HG03575 (cell line): ENCODE results near the gene OSTM1.

ENCODE experiments used
- ATAC-seq: cut with Tn5 transposase; IDR thresholded peaks from one replicate; pipeline ENCODE4 v1.9.1; 2021; ENCODE audit not compliant: unreplicated experiment, insufficient number of reproducible peaks, low FRiP score; ENCODE audit errors: extremely low read depth

The OSTM1 gene, protein sequence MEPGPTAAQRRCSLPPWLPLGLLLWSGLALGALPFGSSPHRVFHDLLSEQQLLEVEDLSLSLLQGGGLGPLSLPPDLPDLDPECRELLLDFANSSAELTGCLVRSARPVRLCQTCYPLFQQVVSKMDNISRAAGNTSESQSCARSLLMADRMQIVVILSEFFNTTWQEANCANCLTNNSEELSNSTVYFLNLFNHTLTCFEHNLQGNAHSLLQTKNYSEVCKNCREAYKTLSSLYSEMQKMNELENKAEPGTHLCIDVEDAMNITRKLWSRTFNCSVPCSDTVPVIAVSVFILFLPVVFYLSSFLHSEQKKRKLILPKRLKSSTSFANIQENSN

DNA sequence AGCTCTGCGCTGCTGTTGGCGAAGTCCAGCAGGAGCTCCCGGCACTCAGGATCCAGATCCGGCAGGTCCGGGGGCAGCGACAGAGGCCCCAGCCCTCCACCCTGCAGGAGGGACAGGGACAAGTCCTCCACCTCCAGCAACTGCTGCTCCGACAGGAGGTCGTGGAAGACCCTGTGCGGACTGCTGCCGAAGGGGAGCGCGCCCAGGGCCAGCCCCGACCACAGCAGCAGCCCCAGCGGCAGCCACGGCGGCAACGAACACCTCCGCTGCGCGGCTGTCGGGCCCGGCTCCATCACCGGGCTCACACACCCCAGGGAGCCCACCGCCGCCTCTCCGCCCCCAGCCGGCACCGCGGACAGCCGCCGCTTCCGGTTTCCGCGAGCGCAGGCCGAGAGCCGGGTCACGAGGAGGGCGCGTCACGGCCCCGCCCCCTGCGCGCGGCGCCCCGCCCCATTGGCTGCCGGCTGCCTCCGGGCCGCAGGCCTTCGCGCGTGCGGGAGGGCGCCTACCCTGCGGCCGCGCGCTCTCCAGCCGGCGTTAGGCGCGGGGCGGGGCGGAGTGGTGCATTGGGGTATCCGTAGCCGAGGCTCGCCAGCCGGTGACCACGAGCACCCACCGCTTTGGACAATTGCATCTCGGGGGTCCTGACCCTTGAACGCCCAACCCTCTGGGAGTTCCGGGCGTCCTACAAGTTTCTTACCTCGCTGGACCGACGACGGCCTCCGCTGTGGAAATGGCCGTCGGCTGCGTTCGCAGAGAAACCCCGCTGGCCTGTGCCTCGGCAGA, at the start of gene OSTM1:
Gene OSTM1, minus strand, starts transcription at position 383 of the 786 bp plus-strand sequence. Its CDS starts 90 bp downstream, at position 293.
- ATAC-seq = no peak

DNA sequence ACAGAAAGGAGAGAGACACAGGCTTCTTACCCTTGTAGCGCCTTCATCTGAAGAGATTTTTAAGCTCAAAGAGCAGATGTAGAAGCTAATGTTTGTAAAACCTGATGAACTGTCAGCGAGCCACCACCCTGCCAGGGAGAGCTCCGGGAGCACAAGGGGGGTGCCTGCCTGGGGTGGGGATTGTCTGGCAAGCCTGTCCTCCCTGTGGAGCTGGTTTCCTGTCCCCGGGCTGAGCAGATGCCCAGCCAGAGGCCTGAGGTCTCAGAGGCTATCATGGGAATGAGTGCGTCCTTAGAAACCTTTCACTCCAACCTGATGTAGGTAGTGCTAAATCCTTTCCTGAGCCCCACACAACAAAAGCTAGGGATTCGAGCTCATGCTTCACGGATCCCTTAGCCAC, 49.4 kb upstream of the OSTM1 start:
- no peak for ATAC-seq

DNA sequence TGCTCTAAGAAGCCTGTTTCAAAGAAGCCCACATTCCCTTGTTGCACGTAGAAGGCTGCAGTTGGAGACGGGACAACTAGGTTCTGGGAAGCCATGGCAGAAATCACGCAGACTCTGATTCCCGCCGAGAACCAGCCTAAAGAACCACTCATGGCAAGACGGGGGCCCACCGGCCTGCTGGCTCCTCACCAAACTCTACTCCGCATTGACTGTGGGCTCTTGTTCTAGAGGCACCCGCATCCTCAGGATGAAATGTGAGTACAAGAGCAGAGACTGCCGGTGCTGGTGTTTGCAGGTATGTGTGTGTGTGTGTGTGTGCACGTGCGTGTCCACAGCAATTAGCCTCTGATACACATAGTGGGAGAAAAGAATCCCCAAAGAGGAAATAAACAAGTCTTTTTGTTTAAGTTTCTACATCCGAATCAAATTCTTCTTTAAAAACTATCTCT, 49.0 kb upstream of the OSTM1 start:
- no peak for ATAC-seq

- ATAC-seq = no peak
Measured at GRCh38 chr6:108121612-108122011, 47.1 kb upstream of the OSTM1 start.

- ATAC-seq = no peak
Measured at GRCh38 chr6:108120311-108120710, 45.8 kb upstream of the OSTM1 start.

DNA sequence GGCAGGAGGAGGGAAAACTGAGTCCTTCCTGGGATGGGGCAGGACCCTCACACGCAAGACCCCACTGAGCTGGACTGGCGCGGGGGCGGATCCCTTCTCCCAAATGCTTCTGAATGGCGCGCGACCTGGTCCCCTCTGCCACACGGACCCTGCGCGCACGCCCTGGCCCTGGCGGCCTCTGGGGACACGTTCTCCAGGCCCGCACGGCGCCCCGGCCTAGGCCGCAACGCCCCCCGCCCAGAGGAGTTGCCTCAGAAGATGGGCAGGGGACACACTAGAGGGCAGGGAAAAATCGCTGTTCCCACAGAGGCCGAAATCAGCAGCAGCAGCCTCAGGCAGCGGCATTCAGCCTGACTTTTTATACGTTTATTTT, 45.2 kb upstream of the OSTM1 start:
- no peak for ATAC-seq

- ATAC-seq = no peak
Measured at GRCh38 chr6:108118810-108119768, 44.5 kb upstream of the OSTM1 start.

DNA sequence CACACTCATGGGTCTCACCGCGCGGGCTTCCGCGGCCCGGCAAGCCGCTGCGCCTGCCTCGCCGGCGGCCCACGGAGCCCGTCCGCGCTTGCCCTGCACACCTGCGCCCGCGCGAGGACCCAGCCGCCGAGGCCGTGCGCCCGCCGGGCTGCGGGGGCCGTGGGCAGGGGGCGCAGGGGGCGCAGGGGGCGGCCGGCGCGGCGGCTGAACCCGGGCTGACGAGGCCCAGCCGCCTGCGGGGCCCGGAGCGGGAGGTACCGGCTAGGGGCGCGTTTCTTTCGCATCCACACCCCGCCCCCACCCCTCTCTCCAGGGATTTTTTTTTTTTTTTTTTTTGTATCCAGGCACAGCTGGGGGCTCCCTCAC, 43.8 kb upstream of the OSTM1 start:
- no peak for ATAC-seq

GRCh38 chr6:108117427-108118358, 43.2 kb upstream of the OSTM1 start:
- ATAC-seq = no peak

DNA sequence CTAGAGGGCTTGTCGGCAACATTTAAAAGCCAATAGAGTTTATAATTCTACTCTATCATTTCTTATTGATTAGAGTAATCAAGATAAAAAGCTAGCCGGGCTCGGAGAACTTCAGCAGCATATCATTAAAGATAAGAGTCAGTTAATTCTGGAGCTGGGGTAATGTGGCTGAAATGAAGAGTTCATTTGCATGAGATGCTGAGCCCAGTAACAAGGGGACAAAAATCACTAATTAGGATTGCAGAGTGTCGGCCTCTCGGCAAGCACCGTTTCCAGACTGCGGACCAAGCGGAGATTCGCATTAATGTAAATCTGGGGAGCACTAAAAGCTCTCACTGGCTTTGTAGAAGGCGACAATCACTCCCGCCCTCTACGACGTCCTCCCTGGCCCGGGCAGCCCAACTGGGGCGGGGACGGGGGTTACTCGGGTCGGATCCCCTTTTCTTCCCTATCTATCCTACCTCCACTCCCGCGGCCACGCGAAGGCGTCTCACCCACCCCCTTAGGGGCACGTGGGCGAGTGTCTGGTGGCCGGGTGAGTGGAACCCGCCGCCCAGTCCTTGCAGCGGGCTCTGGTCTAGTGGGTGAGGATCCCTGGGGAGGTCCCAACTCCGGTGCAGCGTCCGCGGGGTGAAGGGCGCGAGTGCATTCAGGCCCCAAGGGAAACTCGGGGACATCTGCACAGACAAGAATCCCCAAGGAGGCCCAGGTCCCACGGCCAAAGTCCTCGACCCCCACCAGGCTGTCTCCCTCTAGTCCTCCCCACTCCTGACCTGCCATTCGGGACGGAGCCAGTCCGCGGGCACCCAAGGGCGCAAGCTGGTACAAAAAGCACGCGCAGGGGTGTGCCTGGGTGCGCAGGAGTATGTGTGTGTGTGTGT, 42.2 kb upstream of the OSTM1 start:
- no peak for ATAC-seq

GRCh38 chr6:108115598-108116058, 41.1 kb upstream of the OSTM1 start:
- no peak for ATAC-seq

GRCh38 chr6:108114841-108115597, 40.5 kb upstream of the OSTM1 start:
- no peak for ATAC-seq

DNA sequence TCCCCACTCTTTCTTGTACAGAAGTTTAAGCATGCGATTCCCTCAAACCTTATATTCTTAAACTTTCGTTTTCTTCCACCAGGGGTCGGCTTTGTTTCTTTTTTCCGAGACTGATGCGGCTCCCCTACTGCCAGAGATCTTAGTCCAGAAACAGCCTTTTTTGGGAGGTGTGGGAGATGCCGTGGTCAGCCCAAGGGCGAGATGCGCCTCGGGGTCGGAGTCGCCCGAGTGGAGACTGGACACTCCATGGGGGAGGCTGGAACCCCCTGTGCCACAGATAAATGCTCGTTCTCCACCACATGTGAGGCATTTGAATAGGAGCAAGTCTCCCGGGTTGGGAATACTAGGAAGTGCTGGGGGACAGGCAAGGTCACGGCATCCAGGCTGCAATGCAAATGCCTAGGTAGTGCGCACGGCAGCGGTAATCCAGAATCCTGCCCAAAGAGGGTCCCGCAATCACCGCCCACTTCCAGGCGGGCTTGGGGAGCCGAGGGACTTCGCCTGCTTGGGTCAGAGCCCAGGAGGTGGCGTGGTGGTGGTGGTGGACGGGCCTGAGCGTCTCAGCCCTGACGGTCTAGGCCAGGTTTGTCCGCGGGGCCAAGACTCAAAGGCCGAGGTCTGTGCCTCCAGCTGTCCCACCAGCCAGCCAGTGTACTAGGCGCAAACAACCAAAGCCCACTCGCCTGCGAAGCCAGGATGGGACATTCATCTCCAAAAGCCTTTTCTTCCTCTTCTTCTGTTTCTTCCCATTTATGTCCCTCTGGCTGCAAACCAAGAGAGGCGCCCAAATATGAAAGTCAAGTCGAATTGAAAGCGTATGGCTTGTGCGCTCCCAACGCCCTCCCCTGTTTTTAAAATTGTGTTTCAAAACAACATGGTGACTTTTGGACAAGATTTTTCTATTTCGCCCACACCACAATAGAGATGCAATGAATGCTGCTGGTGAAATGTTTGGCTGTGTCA, 39.3 kb upstream of the OSTM1 start:
- no peak for ATAC-seq

DNA sequence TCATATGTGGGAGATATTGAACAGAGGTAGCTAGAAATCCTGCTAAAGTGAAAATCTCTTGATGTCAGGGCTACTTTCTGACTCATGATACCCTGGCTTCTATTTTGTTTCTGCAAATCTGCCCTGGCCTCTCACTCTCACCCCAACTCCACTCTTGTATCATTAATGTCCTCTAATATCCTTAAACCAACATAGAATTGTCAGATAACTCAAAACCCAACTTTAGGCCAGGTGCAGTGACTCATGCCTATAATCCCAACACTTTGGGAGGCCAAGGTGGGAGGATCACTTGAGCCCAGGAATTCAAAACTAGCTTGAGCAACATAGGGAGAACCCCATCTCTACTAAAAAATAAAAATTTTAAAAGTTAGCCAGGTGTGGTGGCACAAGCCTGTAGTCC, 33.8 kb upstream of the OSTM1 start:
- ATAC-seq = no peak

GRCh38 chr6:108107102-108107501, 32.6 kb upstream of the OSTM1 start:
- ATAC-seq = no peak

DNA sequence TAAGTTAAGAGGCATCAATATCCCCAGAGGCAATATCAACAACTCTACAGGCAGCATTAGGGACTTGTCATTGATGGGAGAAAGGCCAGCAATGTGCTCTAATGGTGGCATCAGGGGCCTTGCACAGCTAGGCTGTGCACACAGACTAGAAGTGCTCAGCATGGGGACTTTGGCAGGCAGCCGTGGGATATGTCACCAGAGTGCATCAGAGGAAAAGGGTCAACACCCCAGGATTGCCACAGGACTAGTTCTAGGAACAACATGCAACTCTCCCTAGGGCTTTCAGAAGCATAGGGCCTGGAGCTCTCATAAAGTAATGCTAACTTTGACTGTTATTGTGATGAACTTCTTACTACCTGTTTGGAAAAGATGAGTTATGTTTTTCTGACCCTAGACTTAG, 32.2 kb upstream of the OSTM1 start:
- no peak for ATAC-seq
